ENCODE data around the gene POLR3E.

GRCh38 chr16:22379656-22380055 is 82.4 kb downstream of the POLR3E start:
- TF ChIP-seq, protein P1, sequence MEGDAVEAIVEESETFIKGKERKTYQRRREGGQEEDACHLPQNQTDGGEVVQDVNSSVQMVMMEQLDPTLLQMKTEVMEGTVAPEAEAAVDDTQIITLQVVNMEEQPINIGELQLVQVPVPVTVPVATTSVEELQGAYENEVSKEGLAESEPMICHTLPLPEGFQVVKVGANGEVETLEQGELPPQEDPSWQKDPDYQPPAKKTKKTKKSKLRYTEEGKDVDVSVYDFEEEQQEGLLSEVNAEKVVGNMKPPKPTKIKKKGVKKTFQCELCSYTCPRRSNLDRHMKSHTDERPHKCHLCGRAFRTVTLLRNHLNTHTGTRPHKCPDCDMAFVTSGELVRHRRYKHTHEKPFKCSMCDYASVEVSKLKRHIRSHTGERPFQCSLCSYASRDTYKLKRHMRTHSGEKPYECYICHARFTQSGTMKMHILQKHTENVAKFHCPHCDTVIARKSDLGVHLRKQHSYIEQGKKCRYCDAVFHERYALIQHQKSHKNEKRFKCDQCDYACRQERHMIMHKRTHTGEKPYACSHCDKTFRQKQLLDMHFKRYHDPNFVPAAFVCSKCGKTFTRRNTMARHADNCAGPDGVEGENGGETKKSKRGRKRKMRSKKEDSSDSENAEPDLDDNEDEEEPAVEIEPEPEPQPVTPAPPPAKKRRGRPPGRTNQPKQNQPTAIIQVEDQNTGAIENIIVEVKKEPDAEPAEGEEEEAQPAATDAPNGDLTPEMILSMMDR (IDR thresholded peaks at IDR 0.05): no peak
- no peak for TF ChIP-seq POLR2A (IDR thresholded peaks at IDR 0.05)
